Activated CD4-positive, alpha-beta T cell treated with anti-CD3 and anti-CD28 coated beads for 24 hours (primary cell): Measurements from ENCODE around the gene TIMM10B.

Experiments
- DNase-seq, 2 donors: peaks; one replicate each; pipeline ENCODE4 v3.0.0-alpha.2; 2020; ENCODE audit warnings: low read depth in 2 of 2

The TIMM10B gene

GRCh38 chr11:6472934-6473333, 8.4 kb upstream of the TIMM10B start:
- no peak for DNase-seq

GRCh38 chr11:6473451-6474412, 7.6 kb upstream of the TIMM10B start, which contains the start of gene TRIM3:
TSS of gene TRIM3 (minus strand) at chr11:6473941. CDS start at chr11:6465695, 8,246 bp downstream.
- peak; percentile 54 to 60 for DNase-seq

DNA sequence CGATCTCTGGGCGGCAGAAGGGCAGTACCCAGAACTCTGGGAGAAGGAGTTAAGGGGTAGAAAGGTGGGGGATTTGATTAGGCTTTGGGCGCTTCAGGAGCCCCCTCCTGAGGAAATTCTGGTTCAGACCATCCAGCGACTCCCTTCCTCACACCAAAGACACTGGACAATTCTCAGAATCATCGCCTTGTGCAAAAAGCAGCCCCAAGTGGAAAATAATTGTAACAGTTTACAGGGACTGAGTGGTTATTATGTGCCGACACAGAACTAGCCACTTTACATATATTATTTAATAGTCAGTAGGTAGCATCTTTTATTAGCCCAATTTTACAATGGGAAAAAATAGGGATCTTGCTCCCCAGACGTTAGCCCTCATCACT, 6.9 kb upstream of the TIMM10B start:
- no peak for DNase-seq

DNA sequence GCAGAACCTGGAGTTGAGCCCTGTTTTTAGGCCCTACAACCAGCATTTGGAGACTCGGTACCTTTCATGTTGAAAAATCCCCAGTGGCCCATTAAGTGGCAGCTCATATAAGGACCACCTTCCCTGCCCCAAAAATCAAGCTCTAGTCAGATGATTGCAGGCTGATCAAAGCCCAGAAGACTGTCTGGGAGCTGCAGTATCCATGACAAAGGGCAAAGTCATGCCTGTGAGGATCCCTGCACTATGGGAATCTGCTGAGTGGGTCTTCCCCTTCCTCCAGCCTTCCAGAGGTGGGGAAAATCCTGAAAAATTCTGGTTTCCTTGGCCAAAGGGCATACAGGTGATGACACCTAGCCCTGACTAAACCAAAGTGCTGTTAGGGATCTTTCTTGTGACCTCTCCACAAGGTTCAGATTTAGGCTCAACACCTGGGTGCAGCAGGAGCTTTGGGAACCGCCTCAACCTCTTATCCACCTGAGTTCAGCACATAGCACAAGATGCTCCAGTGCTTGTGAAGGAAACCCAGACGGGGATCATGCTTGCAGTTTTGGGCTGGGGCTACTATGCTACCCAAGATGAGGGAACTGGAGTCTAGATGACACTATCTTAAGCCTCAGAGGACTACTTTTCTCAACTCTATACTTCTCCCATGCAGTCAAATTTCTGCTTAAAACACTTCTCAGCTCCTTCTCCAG, 6.3 kb upstream of the TIMM10B start:
- no peak for DNase-seq

DNA sequence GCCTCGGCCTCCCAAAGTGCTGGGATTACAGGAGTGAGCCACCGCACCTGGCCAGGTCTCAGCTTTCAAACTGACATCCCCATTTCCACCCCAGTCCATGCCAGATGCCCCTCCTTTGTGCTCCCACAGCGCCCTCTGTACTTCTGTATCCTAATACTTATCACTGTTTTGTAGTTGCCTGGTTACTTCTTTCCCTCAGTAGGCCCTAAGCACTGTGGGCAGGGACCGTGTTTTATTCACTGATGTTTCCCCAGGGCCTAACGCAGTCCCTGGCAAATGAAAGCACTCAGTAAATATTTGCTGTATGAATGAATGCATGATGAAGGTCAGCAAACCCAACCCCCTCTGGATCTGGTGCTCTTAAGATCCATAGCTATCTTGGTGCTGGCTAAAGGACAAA, 5.4 kb upstream of the TIMM10B start:
- DNase-seq, result no peak

- no peak for DNase-seq
These were observed 4.7 kb upstream of the TIMM10B start for GRCh38 chr11:6476571-6476970.

DNA sequence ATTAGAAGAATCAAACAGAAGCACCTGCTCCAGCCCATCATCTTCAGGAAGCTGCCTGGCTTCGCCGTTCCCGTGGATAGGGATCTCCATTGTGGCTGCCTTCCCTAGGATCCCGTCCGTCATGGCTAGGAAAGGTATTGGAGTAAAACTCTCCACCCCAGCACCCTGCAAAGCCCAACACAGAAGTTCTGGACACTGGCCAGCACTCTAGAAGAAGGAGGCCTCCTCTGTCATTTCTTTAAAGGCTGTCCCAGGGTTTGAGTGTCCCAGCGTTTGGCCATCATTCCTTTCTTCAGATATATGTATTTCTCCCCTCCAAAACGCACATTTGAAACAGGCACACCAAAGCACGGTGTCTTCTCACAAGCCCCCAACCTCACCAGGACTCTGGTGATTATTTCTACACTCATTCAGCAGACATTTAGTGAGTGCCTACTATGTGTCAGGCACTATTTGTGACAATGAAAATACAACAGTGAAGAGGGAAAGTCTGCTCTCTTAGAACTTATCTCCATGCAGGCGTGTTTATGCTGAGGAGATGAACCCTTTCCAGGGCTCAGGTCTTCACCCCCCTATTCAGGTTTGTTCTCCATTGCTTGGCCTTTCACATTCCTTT, 894 bp upstream of the TIMM10B start:
- DNase-seq, result no peak

DNA sequence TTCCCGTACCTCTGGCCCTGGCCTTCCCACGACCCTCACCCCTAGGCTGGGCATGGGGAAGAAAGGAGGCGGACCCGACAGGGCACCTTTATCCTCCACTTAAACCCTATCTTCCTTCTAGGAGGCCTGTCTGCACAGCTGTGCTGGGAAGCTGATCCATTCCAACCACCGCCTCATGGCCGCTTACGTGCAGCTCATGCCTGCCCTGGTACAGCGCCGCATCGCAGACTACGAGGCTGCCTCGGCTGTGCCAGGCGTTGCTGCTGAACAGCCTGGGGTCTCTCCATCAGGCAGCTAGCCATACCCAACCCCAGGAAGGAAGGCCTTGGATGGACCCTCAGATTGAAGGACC, 599 bp downstream of the TIMM10B start:
- DNase-seq, result no peak

GRCh38 chr11:6482441-6482840, 1.1 kb downstream of the TIMM10B start:
- DNase-seq, result no peak

GRCh38 chr11:6483015-6483414, 1.7 kb downstream of the TIMM10B start:
- no peak for DNase-seq

DNA sequence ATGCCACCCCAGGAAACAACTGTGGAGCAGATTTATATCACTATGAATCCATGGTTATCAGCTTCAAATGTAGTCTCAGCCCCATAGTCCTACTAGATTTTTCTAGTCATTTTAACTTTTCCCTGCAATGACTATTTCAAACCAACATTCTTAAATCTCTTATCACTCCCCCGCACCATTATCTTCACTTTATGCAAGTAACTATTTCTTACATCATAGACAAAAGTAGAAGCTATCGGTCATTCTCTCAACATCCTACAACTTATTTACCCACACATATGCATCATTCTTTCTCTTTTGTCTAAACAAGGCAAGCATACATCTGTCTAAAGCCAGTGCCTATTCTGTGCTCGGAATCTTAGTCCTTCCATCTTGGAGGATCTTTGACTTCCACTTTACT, 4.4 kb downstream of the TIMM10B start:
- DNase-seq, result no peak

- DNase-seq, result no peak
These were observed 5.0 kb downstream of the TIMM10B start for GRCh38 chr11:6486256-6486655.

- no peak for DNase-seq
These were observed 5.6 kb downstream of the TIMM10B start for GRCh38 chr11:6486938-6487337.

GRCh38 chr11:6488342-6488741, 7.0 kb downstream of the TIMM10B start:
- no peak for DNase-seq

GRCh38 chr11:6488821-6489220, 7.5 kb downstream of the TIMM10B start:
- DNase-seq, result no peak

DNA sequence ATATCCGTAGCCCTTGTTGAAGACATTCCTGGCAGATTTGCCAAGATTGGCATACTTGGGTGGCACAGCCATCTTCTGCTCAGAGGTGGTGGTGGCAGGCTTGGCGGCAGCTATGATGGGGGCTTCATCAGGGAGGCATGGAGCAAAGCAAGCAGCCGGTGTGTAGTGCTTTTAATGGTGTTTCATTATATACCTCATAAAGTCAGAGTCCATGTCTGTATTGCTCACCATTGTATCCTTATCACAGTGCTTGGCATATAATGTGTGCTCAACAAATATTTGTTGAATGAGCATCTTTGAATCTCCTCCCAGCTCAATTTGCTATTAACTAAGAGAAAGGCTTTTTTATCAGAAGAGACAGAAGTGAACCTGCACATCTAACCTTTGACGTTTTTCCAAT, 8.0 kb downstream of the TIMM10B start:
- no peak for DNase-seq

- no peak for DNase-seq
These were observed 16.0 kb downstream of the TIMM10B start, which contains the start of gene DNHD1 for GRCh38 chr11:6497069-6497839. TSS of gene DNHD1 (plus strand) at chr11:6497280. CDS start at chr11:6498216, 936 bp downstream.

DNA sequence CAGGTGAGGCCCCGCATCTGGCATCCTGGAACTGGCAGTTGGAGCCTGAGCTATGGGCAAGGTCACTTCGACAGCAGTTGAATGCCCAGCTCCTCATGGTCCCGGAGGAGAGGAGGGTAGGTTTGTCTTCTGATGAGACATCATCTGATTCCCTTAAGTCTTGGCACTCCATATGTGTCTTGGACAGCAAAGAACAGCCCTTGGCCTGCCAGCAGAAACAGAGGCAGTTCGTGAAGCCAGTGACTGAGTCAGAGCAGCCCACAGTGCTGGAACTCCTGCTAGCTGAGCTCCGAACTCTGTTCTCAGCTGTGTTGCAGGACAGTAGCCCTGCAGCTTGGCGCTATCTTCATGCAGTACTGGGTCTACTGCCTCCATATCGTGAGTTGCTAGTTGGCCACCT, 16.8 kb downstream of the TIMM10B start:
- DNase-seq, result no peak

- DNase-seq, result no peak
These were observed 17.2 kb downstream of the TIMM10B start for GRCh38 chr11:6498544-6498943.

GRCh38 chr11:6502382-6502781, 21.1 kb downstream of the TIMM10B start:
- DNase-seq, result no peak

- DNase-seq, result no peak
These were observed 22.9 kb downstream of the TIMM10B start for GRCh38 chr11:6504166-6504565.
